GM12801 (cell line): ENCODE data around the gene TAF9B.

ENCODE experiments used
- TF ChIP-seq, protein P1 (sequence below): IDR thresholded peaks from one replicate; pipeline ENCODE4 v1.5.1; 2011; ENCODE audit warnings: control low read depth; ENCODE audit not compliant: insufficient read length; ENCODE audit errors: extremely low read depth

TAF9B gene

DNA sequence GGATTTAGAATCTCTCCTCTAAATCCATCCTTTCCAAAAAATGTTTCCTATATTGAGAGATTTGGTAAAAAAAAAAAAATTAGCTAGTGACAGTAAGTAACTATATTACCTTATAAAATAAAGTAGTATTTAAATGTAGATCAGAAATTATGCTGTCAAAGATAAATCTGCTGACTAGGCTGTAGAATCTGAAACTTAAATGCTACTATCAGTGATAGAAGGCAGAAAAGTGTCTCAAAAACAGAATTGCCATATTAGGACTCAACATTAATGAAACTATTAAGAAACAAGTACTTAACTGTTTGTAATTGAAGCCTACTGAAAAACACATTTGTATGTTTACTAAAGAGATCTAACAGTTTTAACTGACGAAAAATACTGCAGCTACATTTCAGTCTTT, 8.3 kb downstream of the TAF9B start:
- TF ChIP-seq, protein P1, sequence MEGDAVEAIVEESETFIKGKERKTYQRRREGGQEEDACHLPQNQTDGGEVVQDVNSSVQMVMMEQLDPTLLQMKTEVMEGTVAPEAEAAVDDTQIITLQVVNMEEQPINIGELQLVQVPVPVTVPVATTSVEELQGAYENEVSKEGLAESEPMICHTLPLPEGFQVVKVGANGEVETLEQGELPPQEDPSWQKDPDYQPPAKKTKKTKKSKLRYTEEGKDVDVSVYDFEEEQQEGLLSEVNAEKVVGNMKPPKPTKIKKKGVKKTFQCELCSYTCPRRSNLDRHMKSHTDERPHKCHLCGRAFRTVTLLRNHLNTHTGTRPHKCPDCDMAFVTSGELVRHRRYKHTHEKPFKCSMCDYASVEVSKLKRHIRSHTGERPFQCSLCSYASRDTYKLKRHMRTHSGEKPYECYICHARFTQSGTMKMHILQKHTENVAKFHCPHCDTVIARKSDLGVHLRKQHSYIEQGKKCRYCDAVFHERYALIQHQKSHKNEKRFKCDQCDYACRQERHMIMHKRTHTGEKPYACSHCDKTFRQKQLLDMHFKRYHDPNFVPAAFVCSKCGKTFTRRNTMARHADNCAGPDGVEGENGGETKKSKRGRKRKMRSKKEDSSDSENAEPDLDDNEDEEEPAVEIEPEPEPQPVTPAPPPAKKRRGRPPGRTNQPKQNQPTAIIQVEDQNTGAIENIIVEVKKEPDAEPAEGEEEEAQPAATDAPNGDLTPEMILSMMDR, result no peak

DNA sequence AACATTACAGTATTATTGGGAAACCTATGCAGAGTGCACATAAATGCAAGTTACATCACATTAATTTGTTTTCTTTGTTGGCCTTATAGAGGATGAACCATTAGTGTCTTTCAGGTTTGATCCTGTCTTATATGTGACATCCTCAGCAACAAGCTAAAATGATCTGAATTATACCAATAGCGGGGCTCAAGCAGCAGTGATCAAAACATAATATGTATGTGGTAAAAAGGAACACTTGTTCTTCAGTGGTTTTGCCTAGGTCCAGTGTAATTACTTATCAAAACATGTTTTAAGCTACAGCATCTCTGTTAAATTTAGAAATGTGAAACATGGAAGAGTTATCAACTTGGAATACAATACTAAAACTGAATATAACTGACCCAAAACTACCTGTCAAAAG, 9.1 kb downstream of the TAF9B start:
- TF ChIP-seq, protein P1, result no peak

DNA sequence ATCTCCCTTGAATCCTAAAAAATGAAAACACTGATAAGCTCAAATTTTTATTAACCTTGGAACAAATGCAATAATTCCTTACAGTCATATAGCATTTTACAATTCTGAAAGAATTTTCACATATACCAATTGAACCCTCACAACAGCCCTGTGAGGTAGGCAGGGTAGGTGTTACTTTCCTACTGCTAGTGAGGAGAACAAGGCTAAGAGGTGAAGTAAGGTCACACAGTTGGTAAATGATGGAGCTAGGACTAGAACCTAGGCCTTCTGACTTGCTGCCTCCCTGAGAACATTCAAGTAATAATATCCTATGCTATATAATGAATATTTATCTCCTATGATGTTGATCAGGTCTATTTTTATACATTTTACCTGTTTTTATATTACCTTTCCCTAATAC, 9.7 kb downstream of the TAF9B start:
- TF ChIP-seq, protein P1, result no peak

DNA sequence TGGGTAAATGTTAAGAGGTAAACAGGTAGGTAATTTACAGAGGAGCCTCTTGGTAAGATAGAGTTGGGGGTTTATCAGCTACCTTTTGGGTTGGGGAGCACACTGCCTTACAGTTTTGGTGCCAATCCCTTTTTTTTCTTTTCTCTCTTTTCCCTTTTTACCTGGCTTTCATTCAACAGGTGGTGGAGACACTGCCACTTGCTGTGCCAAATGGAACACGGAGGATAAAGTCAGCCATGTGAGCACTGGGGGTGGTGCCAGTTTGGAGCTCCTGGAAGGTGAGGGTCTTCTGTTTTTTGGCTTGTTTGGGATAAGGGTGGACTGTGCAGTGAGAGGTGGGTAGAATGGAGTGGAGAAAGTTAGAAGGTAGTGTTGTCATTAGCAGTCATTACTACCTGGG, 14.3 kb downstream of the TAF9B start:
- TF ChIP-seq, protein P1, result no peak

DNA sequence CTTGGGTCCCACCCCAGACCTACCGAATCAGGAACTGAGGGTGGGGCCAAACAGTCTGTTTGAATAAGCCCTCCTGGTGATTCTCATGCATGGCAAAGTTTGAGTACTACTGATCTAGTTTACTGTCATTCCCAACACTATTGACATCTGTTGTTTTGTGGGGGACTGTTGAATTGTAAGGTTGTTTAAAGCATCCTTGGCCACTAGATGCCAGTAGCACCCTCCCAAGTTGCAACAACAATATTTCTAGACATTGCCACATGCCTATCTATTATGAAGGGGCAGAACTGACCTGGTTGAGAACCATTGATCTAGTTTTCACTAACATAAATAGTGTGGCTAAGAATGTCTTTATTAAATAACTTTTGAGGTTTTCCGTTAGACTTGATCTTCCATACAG, 15.1 kb downstream of the TAF9B start:
- TF ChIP-seq, protein P1, result no peak

DNA sequence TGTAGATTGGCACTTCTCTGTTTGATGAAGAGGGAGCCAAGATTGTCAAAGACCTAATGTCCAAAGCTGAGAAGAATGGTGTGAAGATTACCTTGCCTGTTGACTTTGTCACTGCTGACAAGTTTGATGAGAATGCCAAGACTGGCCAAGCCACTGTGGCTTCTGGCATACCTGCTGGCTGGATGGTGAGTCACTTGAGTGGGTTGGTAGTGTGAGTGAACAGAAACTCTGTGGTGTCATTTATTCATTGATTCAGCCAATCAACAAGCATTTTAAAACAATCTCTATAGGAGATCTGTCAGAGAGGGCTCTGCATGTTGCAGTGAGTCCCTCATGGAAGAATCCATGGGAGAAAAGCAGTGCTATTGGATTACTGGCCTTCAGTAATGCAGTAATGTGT, 16.3 kb downstream of the TAF9B start:
- TF ChIP-seq, protein P1, result no peak

DNA sequence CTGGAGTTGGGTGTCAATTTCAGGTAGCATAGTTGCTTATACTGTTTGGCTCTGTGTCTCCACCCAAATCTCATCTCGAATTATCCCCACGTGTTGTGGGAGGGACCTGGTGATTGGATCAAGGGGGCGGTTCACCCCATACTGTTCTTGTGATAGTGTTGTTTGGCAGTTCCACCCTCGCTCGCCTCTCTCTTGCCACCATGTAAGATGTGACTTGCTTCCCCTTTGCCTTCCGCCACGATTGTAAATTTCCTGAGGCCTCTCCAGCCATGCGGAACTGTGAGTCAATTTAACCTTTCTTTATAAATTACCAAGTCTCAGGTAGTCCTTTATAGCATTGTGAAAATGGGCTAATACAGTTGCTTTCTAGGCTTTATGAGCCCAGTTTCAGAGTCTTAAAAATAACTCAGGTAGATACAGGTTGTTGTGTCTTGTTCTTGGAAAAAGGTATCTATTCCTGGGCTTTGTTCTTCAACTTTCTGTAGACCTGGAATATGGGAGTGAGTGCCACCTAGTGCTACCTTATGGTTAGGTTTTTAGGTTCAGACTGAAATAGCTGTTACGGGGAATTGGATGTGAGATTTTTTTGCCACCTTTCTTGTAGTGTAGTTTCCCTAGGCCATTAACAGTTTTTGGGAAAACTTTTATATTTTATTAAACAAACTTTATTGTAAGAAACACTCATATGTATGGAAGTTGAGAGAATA, 19.8 kb downstream of the TAF9B start:
- TF ChIP-seq, protein P1, result no peak

DNA sequence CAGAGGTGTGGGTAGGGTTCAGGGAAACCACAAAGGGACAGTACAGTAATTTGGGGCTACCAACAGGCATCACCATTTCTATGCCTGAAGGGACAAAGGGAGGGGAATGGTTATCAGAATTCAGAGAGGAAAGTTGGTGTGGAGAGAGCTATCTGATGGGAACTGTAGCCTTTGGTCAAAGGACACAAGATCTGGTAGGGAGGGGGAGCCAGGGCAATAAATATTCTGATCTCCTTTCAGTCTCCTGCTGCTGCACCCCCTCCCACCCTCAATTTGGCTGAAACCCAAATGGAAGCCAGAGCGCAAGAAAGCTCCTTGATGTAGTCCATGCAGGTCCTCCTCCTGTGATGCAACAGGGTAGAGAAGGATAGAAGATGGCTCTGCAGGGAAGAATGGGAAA, 20.8 kb downstream of the TAF9B start:
- TF ChIP-seq, protein P1, result no peak
